ENCODE data around the gene PIF1. TPM values are rescaled to one million over a fixed set of nuclear protein-coding genes. Genes with fewer than 3 reads are reported as not detected.
A peak's percentile ranks its signal among the peaks of the same experiment; 100 is the strongest.

The PIF1 gene
- total RNA-seq, 1 donor from 2014 or later = 6.6 TPM

GRCh38 chr15:64865126-64865997 lies 39.9 kb upstream of the PIF1 start:
- H3K4me1 ChIP-seq = peaks cover 38% of the 10 kb centered on the region
- no peak for DNase-seq (ENCODE audit: extremely low spot score in 2 of 2)
- H3K36me3 ChIP-seq = peaks cover 0 to 31% of the 10 kb centered on the region in 2 donors
- peak overlapping the region; percentile 66 for H3K27ac ChIP-seq
- intact Hi-C loops (cut with DNase I) = no loop called here
- no peaks in the 10 kb centered on the region for H3K27me3 ChIP-seq
- no peak overlapping the region for H3K4me3 ChIP-seq
- TF ChIP-seq POLR2A (IDR thresholded peaks at IDR 0.05) = no peak
- TF ChIP-seq POLR2AphosphoS5 (IDR thresholded peaks at IDR 0.05; ENCODE audit: insufficient read depth in 1 of 2, low read depth in 1 of 2) = no peak
- TF ChIP-seq, protein P1, sequence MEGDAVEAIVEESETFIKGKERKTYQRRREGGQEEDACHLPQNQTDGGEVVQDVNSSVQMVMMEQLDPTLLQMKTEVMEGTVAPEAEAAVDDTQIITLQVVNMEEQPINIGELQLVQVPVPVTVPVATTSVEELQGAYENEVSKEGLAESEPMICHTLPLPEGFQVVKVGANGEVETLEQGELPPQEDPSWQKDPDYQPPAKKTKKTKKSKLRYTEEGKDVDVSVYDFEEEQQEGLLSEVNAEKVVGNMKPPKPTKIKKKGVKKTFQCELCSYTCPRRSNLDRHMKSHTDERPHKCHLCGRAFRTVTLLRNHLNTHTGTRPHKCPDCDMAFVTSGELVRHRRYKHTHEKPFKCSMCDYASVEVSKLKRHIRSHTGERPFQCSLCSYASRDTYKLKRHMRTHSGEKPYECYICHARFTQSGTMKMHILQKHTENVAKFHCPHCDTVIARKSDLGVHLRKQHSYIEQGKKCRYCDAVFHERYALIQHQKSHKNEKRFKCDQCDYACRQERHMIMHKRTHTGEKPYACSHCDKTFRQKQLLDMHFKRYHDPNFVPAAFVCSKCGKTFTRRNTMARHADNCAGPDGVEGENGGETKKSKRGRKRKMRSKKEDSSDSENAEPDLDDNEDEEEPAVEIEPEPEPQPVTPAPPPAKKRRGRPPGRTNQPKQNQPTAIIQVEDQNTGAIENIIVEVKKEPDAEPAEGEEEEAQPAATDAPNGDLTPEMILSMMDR (IDR thresholded peaks at IDR 0.05) = no peak
- H3K9me3 ChIP-seq = no peaks in the 10 kb centered on the region

GRCh38 chr15:64864068-64864467 lies 38.6 kb upstream of the PIF1 start:
- peaks cover 46% of the 10 kb centered on the region for H3K4me1 ChIP-seq
- H3K27ac ChIP-seq = peak overlapping the region; percentile 6
- TF ChIP-seq, protein P1 (IDR thresholded peaks at IDR 0.05) = no peak
- TF ChIP-seq POLR2AphosphoS5 (IDR thresholded peaks at IDR 0.05; ENCODE audit: insufficient read depth in 1 of 2, low read depth in 1 of 2) (no peak), POLR2A (IDR thresholded peaks at IDR 0.05) (no peak)
- intact Hi-C loops (cut with DNase I) = no loop called here
- DNase-seq (ENCODE audit: extremely low spot score in 2 of 2) = no peak
- peaks cover 0 to 37% of the 10 kb centered on the region in 2 donors for H3K36me3 ChIP-seq
- no peaks in the 10 kb centered on the region for H3K9me3 ChIP-seq
- H3K27me3 ChIP-seq = no peaks in the 10 kb centered on the region
- no peak overlapping the region for H3K4me3 ChIP-seq

- TF ChIP-seq POLR2A (IDR thresholded peaks at IDR 0.05) (no peak), POLR2AphosphoS5 (IDR thresholded peaks at IDR 0.05; ENCODE audit: insufficient read depth in 1 of 2, low read depth in 1 of 2) (no peak)
- TF ChIP-seq, protein P1 (IDR thresholded peaks at IDR 0.05) = no peak
- intact Hi-C loops (cut with DNase I) = no loop called here
- H3K4me1 ChIP-seq = peaks cover 63% of the 10 kb centered on the region
These were observed 37.0 kb upstream of the PIF1 start for GRCh38 chr15:64862408-64862807.

DNA sequence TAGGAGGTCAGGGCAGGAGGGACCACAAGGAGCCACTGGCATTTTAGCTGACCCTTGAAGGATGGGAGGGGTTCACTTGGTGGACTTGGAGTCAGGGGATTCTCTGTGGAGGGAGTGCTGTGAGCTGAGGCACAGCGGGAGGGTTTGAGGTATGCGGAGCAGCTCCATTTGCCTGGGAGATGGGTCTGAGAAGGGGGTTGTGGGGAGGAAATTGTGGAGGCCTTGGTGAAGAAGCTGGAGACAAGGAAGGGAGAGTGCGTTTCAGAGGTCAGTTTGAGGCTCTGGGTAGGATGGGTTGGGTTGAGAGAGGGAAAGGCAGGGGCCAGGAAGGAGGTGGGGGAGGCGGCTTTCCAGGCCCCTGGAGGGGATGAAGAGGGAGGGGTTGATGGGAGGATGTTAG lies 36.5 kb upstream of the PIF1 start:
- Histone ChIP-seq H3K27ac (peak overlapping the region; percentile 69), H3K36me3 (peaks cover 0 to 37% of the 10 kb centered on the region in 2 donors), H3K4me3 (no peak overlapping the region), H3K9me3 (no peaks in the 10 kb centered on the region), H3K4me1 (peaks cover 66% of the 10 kb centered on the region), H3K27me3 (no peaks in the 10 kb centered on the region)
- TF ChIP-seq, protein P1 (IDR thresholded peaks at IDR 0.05) = no peak
- TF ChIP-seq POLR2AphosphoS5 (IDR thresholded peaks at IDR 0.05; ENCODE audit: insufficient read depth in 1 of 2, low read depth in 1 of 2) = no peak
- no peak for TF ChIP-seq POLR2A (IDR thresholded peaks at IDR 0.05)
- intact Hi-C loops (cut with DNase I) = no loop called here
- no peak for DNase-seq (ENCODE audit: extremely low spot score in 2 of 2)

More at GRCh38 chr15:64862408-64862807, 37.0 kb upstream of the PIF1 start:
- Histone ChIP-seq H3K36me3 (peaks cover 0 to 37% of the 10 kb centered on the region in 2 donors), H3K27me3 (no peaks in the 10 kb centered on the region), H3K27ac (no peak overlapping the region), H3K4me3 (no peak overlapping the region), H3K9me3 (no peaks in the 10 kb centered on the region)
- no peak for DNase-seq (ENCODE audit: extremely low spot score in 2 of 2)

- intact Hi-C loops (cut with DNase I) = no loop called here
- H3K4me1 ChIP-seq = peaks cover 66% of the 10 kb centered on the region
- H3K27ac ChIP-seq = peak overlapping the region; percentile 69
- no peaks in the 10 kb centered on the region for H3K27me3 ChIP-seq
- no peak overlapping the region for H3K4me3 ChIP-seq
- no peak for DNase-seq (ENCODE audit: extremely low spot score in 2 of 2)
- peaks cover 0 to 37% of the 10 kb centered on the region in 2 donors for H3K36me3 ChIP-seq
- H3K9me3 ChIP-seq = no peaks in the 10 kb centered on the region
- TF ChIP-seq POLR2A (IDR thresholded peaks at IDR 0.05) = no peak
These were observed 35.9 kb upstream of the PIF1 start for GRCh38 chr15:64861331-64861730.

Measured in vagina (tissue), 2 donors.